Stimulated activated CD4-positive, alpha-beta T cell treated with anti-CD3 and anti-CD28 coated beads, Interleukin-1b, Interleukin-23, amount 100 ng/mL, for 24 hours (primary cell): Measurements from ENCODE around the gene BCAR3.
"Not testable (repeated sequence)": the region's sequence is repeated elsewhere in the genome, so short reads cannot be mapped to it uniquely, and the experiment has no call there.

Experiments used
- DNase-seq, 4 experiments: peaks; one replicate each; pipeline ENCODE4 v3.0.0-alpha.2; 2020; ENCODE audit warnings: low read depth in 4 of 4, low spot score in 1 of 4

Gene BCAR3

GRCh38 chr1:93553886-93554490, 127.6 kb downstream of the BCAR3 start:
- not testable (repeated sequence) for DNase-seq

- DNase-seq, result no peak
These were observed 128.7 kb downstream of the BCAR3 start for GRCh38 chr1:93552741-93553455.

GRCh38 chr1:93549811-93550210, 131.8 kb downstream of the BCAR3 start:
- DNase-seq, result no peak

- no peak for DNase-seq
These were observed 132.5 kb downstream of the BCAR3 start for GRCh38 chr1:93549131-93549530.

GRCh38 chr1:93546162-93546863, 135.3 kb downstream of the BCAR3 start:
- no peak for DNase-seq

GRCh38 chr1:93542398-93542797, 139.2 kb downstream of the BCAR3 start:
- DNase-seq, result no peak

GRCh38 chr1:93541045-93541444, 140.6 kb downstream of the BCAR3 start:
- no peak for DNase-seq

- DNase-seq, result no peak
These were observed 143.7 kb downstream of the BCAR3 start for GRCh38 chr1:93537924-93538323.

GRCh38 chr1:93537396-93537795, 144.2 kb downstream of the BCAR3 start:
- DNase-seq, result no peak

GRCh38 chr1:93533677-93534076, 148.0 kb downstream of the BCAR3 start:
- no peak for DNase-seq

- DNase-seq, result no peak
These were observed 148.8 kb downstream of the BCAR3 start for GRCh38 chr1:93532780-93533378.

GRCh38 chr1:93531193-93531592, 150.4 kb downstream of the BCAR3 start:
- DNase-seq, result no peak

GRCh38 chr1:93528412-93528811, 153.2 kb downstream of the BCAR3 start:
- DNase-seq, result no peak

- DNase-seq, result no peak
These were observed 155.2 kb downstream of the BCAR3 start for GRCh38 chr1:93526431-93526830.

GRCh38 chr1:93525431-93525830, 156.2 kb downstream of the BCAR3 start:
- no peak for DNase-seq

- DNase-seq, result no peak
These were observed 158.9 kb downstream of the BCAR3 start for GRCh38 chr1:93522721-93523120.

- no peak for DNase-seq
These were observed 160.0 kb downstream of the BCAR3 start for GRCh38 chr1:93521618-93522017.

GRCh38 chr1:93519199-93519829, 162.3 kb downstream of the BCAR3 start:
- no peak for DNase-seq

GRCh38 chr1:93518516-93518915, 163.1 kb downstream of the BCAR3 start:
- DNase-seq, result no peak

- DNase-seq, result no peak
These were observed 165.5 kb downstream of the BCAR3 start for GRCh38 chr1:93516164-93516563.
